ENCODE data around the gene TARS1. TPM values are rescaled to one million over a fixed set of nuclear protein-coding genes. Genes with fewer than 3 reads are reported as not detected.

The TARS1 gene
- total and polyA plus RNA-seq, 8 donors, result 42.6 to 161 (median 52.9) TPM

- WGBS, 2 donors, result 43% methylated on average over 1 of the region's 1 CpG
- FAIRE-seq, result no peak
- TF ChIP-seq, protein P1, sequence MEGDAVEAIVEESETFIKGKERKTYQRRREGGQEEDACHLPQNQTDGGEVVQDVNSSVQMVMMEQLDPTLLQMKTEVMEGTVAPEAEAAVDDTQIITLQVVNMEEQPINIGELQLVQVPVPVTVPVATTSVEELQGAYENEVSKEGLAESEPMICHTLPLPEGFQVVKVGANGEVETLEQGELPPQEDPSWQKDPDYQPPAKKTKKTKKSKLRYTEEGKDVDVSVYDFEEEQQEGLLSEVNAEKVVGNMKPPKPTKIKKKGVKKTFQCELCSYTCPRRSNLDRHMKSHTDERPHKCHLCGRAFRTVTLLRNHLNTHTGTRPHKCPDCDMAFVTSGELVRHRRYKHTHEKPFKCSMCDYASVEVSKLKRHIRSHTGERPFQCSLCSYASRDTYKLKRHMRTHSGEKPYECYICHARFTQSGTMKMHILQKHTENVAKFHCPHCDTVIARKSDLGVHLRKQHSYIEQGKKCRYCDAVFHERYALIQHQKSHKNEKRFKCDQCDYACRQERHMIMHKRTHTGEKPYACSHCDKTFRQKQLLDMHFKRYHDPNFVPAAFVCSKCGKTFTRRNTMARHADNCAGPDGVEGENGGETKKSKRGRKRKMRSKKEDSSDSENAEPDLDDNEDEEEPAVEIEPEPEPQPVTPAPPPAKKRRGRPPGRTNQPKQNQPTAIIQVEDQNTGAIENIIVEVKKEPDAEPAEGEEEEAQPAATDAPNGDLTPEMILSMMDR (IDR thresholded peaks at IDR 0.05), result no peak
- Histone ChIP-seq H3K4me3 (no peak overlapping the region), H3K4me1 (peaks cover 10 to 14% (median 11%) of the 10 kb centered on the region in 3 donors), H3K36me3 (no peaks in the 10 kb centered on the region), H3K9me3 (no peaks in the 10 kb centered on the region), H3K27me3 (no peaks in the 10 kb centered on the region), H3K27ac (no peak overlapping the region)
- no peak for DNase-seq
- intact Hi-C loops (cut with DNase I), result no loop called here
- no peak for ATAC-seq
These were observed 53.7 kb downstream of the TARS1 start for GRCh38 chr5:33494466-33494865.

GRCh38 chr5:33501260-33501659 is 60.5 kb downstream of the TARS1 start:
- Histone ChIP-seq H3K4me3 (no peak overlapping the region), H3K36me3 (no peaks in the 10 kb centered on the region), H3K27ac (no peak overlapping the region), H3K9me3 (no peaks in the 10 kb centered on the region), H3K27me3 (no peaks in the 10 kb centered on the region), H3K4me1 (peaks cover 11% of the 10 kb centered on the region in 3 donors)
- 93% methylated on average over 4 of the region's 4 CpGs for WGBS, 2 donors
- DNase-seq, result no peak
- no peak for FAIRE-seq
- intact Hi-C loops (cut with DNase I), result no loop called here
- TF ChIP-seq, protein P1 (IDR thresholded peaks at IDR 0.05), result no peak
- ATAC-seq, result no peak

DNA sequence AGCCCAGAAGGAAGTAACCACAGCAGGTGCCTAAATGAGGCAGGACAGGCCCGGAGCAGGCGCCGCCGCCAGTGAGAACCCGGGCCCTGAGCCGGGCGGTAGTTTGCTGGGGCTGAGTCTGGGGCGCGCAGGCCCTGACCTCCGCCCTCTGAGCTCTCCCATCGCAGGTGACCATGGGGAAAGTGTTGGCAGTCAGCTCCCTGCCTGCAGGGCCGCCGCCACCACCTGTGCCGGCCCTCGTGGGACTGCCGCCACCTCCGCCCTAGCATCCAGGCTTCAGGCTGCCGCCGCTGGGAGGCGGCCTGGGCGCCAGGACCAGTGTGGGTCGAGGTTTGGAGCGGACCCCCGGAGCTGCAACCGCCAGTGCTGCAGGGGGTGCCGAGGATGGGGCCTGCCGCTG is 61.1 kb downstream of the TARS1 start:
- TF ChIP-seq, protein P1 (IDR thresholded peaks at IDR 0.05), result no peak
- ATAC-seq (no peak), FAIRE-seq (no peak), DNase-seq (no peak)
- H3K4me1 ChIP-seq, result peaks cover 11% of the 10 kb centered on the region in 3 donors
- no peak overlapping the region for H3K4me3 ChIP-seq
- intact Hi-C loops (cut with DNase I), result no loop called here
- H3K9me3 ChIP-seq, result no peaks in the 10 kb centered on the region
- no peaks in the 10 kb centered on the region for H3K36me3 ChIP-seq
- 92 to 94% methylated on average over 23 to 27 of the region's 27 CpGs for WGBS, 2 donors
- no peak overlapping the region for H3K27ac ChIP-seq
- H3K27me3 ChIP-seq, result no peaks in the 10 kb centered on the region

GRCh38 chr5:33504570-33504969 is 63.8 kb downstream of the TARS1 start:
- no peak for ATAC-seq
- Histone ChIP-seq H3K9me3 (no peaks in the 10 kb centered on the region), H3K4me3 (no peak overlapping the region), H3K4me1 (no peaks in the 10 kb centered on the region), H3K36me3 (no peaks in the 10 kb centered on the region), H3K27ac (no peak overlapping the region), H3K27me3 (no peaks in the 10 kb centered on the region)
- DNase-seq, result no peak
- FAIRE-seq, result no peak
- WGBS, 2 donors, result 88 to 92% methylated on average over 3 of the region's 3 CpGs
- TF ChIP-seq, protein P1 (IDR thresholded peaks at IDR 0.05), result no peak
- intact Hi-C loops (cut with DNase I), result no loop called here

GRCh38 chr5:33507426-33507825 is 66.7 kb downstream of the TARS1 start:
- FAIRE-seq, result no peak
- Histone ChIP-seq H3K9me3 (no peaks in the 10 kb centered on the region), H3K36me3 (no peaks in the 10 kb centered on the region), H3K27ac (no peak overlapping the region), H3K4me1 (no peaks in the 10 kb centered on the region), H3K4me3 (no peak overlapping the region), H3K27me3 (no peaks in the 10 kb centered on the region)
- no peak for DNase-seq
- no peak for ATAC-seq
- TF ChIP-seq, protein P1 (IDR thresholded peaks at IDR 0.05), result no peak
- intact Hi-C loops (cut with DNase I), result no loop called here
- 88 to 89% methylated on average over 4 of the region's 4 CpGs for WGBS, 2 donors
